ENCODE measurements around the gene ZNF346. TPM values are rescaled to one million over a fixed set of nuclear protein-coding genes. Genes with fewer than 3 reads are reported as not detected.
A peak's percentile ranks its signal among the peaks of the same experiment; 100 is the strongest.

The ZNF346 gene
- total and polyA plus RNA-seq, 2 of the 13 experiments (the other 11 are each of a cell fraction or from before 2014, with no cell fraction given): 8.6 to 19.4 TPM

DNA sequence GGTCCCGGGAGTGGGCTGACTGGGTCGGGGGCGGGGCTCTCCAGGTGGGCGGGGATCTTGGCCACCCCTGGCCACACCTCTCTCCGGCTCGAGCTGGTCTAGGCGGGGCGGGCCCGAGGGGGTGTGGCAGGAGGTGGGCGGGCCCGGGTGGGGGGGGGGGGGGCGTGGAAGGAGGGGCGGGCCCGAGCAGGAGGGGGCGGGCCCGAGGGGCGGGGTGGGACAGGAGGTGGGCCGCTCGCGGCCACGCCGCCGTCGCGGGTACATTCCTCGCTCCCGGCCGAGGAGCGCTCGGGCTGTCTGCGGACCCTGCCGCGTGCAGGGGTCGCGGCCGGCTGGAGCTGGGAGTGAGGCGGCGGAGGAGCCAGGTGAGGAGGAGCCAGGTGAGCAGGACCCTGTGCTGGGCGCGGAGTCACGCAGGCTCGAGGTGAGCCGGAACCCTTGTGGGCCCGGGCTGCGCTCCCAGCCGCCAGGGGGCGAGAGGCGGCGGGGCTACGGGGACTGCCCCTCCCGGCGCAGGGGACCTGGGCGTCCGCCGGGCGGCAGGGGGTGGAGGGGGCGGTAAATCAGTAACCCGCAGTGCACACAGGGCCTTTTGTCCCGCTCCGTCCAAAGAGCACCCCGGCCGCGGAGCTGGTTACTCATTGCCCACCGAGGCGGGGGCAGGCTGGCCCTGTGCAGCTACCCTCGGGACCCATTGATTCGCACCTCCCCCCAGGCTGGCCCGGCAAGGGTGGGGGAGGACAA is 64.3 kb downstream of the ZNF346 start, which contains the start of gene FGFR4 (continued):
- TF ChIP-seq, protein P1, sequence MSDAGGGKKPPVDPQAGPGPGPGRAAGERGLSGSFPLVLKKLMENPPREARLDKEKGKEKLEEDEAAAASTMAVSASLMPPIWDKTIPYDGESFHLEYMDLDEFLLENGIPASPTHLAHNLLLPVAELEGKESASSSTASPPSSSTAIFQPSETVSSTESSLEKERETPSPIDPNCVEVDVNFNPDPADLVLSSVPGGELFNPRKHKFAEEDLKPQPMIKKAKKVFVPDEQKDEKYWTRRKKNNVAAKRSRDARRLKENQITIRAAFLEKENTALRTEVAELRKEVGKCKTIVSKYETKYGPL (CRISPR knock-in tag; IDR thresholded peaks at IDR 0.05): 0 out of 2 replicates have a peak, but pooled peaks have one; percentile 18
- TF ChIP-seq SMYD3 (CRISPR knock-in tag; IDR thresholded peaks at IDR 0.05) (0 out of 2 replicates have a peak, but pooled peaks have one; percentile 48), HNF4G (IDR thresholded peaks at IDR 0.05; ENCODE audit: borderline replicate concordance, low read depth, low read length) (peak; percentile 84), HNF4G (CRISPR knock-in tag; IDR thresholded peaks at IDR 0.05; ENCODE audit: borderline replicate concordance, low read depth) (peak; percentile 77; the same call in 1 of the 2 replicates), SMC3 (IDR thresholded peaks at IDR 0.05; ENCODE audit: low read length) (no peak; the same call in 1 of the 2 replicates), ZNF558 (CRISPR knock-in tag; IDR thresholded peaks at IDR 0.05; ENCODE audit: borderline replicate concordance) (no peak), ZNF720 (CRISPR knock-in tag; IDR thresholded peaks at IDR 0.05) (no peak), ELF3 (CRISPR knock-in tag; IDR thresholded peaks at IDR 0.05) (peak; percentile 75), SRSF4 (IDR thresholded peaks at IDR 0.05; ENCODE audit: low read depth, low read length, poor library complexity, severe bottlenecking) (no peak), ZNF549 (CRISPR knock-in tag; IDR thresholded peaks at IDR 0.05) (0 out of 2 replicates have a peak, but pooled peaks have one; percentile 46), SNRNP70 (IDR thresholded peaks at IDR 0.05; ENCODE audit: low read depth, low read length) (no peak)
- TF ChIP-seq, protein P2, sequence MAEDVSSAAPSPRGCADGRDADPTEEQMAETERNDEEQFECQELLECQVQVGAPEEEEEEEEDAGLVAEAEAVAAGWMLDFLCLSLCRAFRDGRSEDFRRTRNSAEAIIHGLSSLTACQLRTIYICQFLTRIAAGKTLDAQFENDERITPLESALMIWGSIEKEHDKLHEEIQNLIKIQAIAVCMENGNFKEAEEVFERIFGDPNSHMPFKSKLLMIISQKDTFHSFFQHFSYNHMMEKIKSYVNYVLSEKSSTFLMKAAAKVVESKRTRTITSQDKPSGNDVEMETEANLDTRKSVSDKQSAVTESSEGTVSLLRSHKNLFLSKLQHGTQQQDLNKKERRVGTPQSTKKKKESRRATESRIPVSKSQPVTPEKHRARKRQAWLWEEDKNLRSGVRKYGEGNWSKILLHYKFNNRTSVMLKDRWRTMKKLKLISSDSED (CRISPR knock-in tag; IDR thresholded peaks at IDR 0.05): no peak
- TF ChIP-seq, protein P3, sequence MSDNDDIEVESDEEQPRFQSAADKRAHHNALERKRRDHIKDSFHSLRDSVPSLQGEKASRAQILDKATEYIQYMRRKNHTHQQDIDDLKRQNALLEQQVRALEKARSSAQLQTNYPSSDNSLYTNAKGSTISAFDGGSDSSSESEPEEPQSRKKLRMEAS (IDR thresholded peaks at IDR 0.05): peak; percentile 57
- TF ChIP-seq, protein P4, sequence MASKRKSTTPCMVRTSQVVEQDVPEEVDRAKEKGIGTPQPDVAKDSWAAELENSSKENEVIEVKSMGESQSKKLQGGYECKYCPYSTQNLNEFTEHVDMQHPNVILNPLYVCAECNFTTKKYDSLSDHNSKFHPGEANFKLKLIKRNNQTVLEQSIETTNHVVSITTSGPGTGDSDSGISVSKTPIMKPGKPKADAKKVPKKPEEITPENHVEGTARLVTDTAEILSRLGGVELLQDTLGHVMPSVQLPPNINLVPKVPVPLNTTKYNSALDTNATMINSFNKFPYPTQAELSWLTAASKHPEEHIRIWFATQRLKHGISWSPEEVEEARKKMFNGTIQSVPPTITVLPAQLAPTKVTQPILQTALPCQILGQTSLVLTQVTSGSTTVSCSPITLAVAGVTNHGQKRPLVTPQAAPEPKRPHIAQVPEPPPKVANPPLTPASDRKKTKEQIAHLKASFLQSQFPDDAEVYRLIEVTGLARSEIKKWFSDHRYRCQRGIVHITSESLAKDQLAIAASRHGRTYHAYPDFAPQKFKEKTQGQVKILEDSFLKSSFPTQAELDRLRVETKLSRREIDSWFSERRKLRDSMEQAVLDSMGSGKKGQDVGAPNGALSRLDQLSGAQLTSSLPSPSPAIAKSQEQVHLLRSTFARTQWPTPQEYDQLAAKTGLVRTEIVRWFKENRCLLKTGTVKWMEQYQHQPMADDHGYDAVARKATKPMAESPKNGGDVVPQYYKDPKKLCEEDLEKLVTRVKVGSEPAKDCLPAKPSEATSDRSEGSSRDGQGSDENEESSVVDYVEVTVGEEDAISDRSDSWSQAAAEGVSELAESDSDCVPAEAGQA (IDR thresholded peaks at IDR 0.05; ENCODE audit: low read depth): no peak; the same call in 1 of the 2 replicates
- TF ChIP-seq, protein P4 (CRISPR knock-in tag; IDR thresholded peaks at IDR 0.05; ENCODE audit: borderline replicate concordance): no peak; the same call in 1 of the 2 replicates
- TF ChIP-seq, protein P5, sequence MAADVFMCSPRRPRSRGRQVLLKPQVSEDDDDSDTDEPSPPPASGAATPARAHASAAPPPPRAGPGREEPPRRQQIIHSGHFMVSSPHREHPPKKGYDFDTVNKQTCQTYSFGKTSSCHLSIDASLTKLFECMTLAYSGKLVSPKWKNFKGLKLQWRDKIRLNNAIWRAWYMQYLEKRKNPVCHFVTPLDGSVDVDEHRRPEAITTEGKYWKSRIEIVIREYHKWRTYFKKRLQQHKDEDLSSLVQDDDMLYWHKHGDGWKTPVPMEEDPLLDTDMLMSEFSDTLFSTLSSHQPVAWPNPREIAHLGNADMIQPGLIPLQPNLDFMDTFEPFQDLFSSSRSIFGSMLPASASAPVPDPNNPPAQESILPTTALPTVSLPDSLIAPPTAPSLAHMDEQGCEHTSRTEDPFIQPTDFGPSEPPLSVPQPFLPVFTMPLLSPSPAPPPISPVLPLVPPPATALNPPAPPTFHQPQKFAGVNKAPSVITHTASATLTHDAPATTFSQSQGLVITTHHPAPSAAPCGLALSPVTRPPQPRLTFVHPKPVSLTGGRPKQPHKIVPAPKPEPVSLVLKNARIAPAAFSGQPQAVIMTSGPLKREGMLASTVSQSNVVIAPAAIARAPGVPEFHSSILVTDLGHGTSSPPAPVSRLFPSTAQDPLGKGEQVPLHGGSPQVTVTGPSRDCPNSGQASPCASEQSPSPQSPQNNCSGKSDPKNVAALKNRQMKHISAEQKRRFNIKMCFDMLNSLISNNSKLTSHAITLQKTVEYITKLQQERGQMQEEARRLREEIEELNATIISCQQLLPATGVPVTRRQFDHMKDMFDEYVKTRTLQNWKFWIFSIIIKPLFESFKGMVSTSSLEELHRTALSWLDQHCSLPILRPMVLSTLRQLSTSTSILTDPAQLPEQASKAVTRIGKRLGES (CRISPR knock-in tag; IDR thresholded peaks at IDR 0.05; ENCODE audit: borderline replicate concordance): 0 out of 2 replicates have a peak, but pooled peaks have one; percentile 35
